Muscle of arm (tissue), 14 donors: ENCODE data around the gene ST3GAL4. TPM values are rescaled to one million over a fixed set of nuclear protein-coding genes. Genes with fewer than 3 reads are reported as not detected.
"Not testable (repeated sequence)": the region's sequence is repeated elsewhere in the genome, so short reads cannot be mapped to it uniquely, and the experiment has no call there.

ENCODE experiments used
- DNase-seq: peaks from one replicate; pipeline ENCODE4 v3.0.0-alpha.2; 2013
- long read RNA-seq, 11 donors: transcript quantifications; one replicate each; lab custom pipeline, GENCODE V29; 2026
- polyA plus RNA-seq, 12 donors: library from polyadenylated mRNA; unstranded; fragments of 120-200 nt; gene quantifications; one replicate each; pipeline ENCODE4 v1.2.1, GENCODE V29; 2013; ENCODE audit not compliant: insufficient read length in 12 of 12

ST3GAL4 gene, protein sequence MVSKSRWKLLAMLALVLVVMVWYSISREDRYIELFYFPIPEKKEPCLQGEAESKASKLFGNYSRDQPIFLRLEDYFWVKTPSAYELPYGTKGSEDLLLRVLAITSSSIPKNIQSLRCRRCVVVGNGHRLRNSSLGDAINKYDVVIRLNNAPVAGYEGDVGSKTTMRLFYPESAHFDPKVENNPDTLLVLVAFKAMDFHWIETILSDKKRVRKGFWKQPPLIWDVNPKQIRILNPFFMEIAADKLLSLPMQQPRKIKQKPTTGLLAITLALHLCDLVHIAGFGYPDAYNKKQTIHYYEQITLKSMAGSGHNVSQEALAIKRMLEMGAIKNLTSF
- 10 to 100 TPM in 11 of 12 donors, not detected in 1; 15.3 to 29.7 (median 25.2) TPM for polyA plus RNA-seq
- long read RNA-seq, donor 1, partial matches to known transcripts = 0 of 2 reads
- long read RNA-seq, donor 1, other reads (novel, unspliced or antisense) = 0 of 2 reads
- long read RNA-seq, donor 2, partial matches to known transcripts = 0 of 5 reads
- long read RNA-seq, donor 2, other reads (novel, unspliced or antisense) = 0 of 5 reads
- long read RNA-seq, donor 3, partial matches to known transcripts = 0 of 3 reads
- long read RNA-seq, donor 3, other reads (novel, unspliced or antisense) = 0 of 3 reads
- long read RNA-seq, donor 4, partial matches to known transcripts = 0 of 3 reads
- long read RNA-seq, donor 4, other reads (novel, unspliced or antisense) = 0 of 3 reads
- long read RNA-seq, donor 5 = 0 reads
- long read RNA-seq, donor 6, partial matches to known transcripts = 0 of 3 reads
- long read RNA-seq, donor 6, other reads (novel, unspliced or antisense) = 0 of 3 reads
- long read RNA-seq, donor 7, partial matches to known transcripts = 0 of 4 reads
- long read RNA-seq, donor 7, other reads (novel, unspliced or antisense) = 0 of 4 reads
- long read RNA-seq, donor 8, transcript ST3GAL4-204 (11 exons, 1,812 nt) = major isoform, 8 of 9 reads
- long read RNA-seq, donor 8, partial matches to known transcripts = 0 of 9 reads
- long read RNA-seq, donor 8, other reads (novel, unspliced or antisense) = 0 of 9 reads
- long read RNA-seq, donor 9, transcript ST3GAL4-204 (11 exons, 1,812 nt) = major isoform, 5 of 6 reads
- long read RNA-seq, donor 9, partial matches to known transcripts = 0 of 6 reads
- long read RNA-seq, donor 9, other reads (novel, unspliced or antisense) = 0 of 6 reads
- long read RNA-seq, donor 10, partial matches to known transcripts = 0 of 5 reads
- long read RNA-seq, donor 10, other reads (novel, unspliced or antisense) = 0 of 5 reads
- long read RNA-seq, donor 11, partial matches to known transcripts = 0 of 4 reads
- long read RNA-seq, donor 11, other reads (novel, unspliced or antisense) = 0 of 4 reads

DNA sequence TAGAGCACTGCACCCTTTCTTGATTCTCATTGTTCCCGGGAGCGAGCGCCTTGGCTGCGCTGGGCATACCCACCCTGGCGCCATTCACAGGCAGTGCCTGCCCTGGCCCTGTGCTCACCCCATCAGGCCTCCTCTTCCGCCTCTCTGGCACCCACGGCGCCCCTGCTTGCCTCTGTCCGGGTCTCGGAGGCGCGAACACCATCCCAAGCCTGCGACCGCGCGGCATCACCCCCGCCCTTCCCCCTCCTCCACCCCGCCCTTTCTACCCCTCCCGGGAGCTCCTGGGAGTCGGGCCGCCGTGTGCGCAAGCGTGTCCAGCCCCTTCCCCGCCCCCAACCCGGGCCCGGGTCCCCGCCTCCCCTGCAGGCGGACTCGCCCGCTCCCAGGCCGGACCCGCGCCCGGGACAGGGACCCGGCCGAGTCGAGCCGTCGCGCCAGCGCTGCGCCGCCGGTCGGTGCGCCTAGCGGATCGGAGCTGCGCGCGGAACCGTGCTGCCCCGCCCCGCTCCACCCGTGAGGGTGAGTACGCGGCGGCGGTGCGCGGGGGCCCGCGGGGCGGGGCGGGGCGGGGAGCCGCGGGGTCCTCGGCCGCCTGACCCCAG is at the start of gene ST3GAL4:
ST3GAL4 (plus strand) TSS at position 363 of the 602 bp plus-strand sequence. CDS start 50,470 bp downstream, outside the sequence.
- peak; percentile 78 for DNase-seq

DNA sequence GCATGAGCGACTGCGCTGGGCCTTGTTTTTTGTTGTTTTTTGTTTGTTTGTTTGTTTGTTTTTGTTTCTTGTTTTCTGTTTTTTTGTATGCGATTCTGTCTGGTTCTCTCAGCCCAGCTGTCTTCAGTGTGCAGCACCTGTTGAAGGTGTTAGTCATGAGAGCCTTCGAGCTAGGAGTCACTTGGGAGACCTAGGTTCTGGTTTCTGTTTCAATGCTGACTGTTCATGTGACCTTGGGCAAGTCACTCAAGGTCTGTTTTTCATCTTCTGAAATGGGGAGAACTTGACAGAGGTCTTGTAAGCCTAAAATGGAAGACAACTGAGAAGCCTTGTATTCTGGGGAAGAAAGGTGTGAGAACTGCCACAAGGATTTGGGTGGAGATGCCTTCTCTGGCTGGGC is 49.8 kb upstream of the ST3GAL4 start:
- DNase-seq = no peak

DNA sequence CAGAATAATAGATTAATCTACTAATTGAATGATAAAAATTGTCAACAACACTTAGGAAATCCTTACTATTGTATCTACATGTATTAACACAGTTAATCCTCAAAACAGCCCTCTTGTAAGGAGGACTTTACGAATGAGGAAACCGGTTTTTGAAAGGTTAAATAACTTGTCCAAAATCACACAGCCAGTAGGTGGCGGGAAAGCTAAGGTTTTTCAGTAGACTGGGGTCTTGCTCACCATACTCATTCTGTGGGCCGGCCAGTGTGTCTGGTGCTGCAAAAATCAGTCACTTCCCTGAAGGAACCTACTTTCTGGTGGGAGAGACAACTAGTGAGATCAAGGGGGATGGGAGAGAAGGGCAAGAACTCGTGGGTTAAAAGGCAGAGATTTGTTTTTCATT is 47.8 kb upstream of the ST3GAL4 start:
- DNase-seq = no peak

DNA sequence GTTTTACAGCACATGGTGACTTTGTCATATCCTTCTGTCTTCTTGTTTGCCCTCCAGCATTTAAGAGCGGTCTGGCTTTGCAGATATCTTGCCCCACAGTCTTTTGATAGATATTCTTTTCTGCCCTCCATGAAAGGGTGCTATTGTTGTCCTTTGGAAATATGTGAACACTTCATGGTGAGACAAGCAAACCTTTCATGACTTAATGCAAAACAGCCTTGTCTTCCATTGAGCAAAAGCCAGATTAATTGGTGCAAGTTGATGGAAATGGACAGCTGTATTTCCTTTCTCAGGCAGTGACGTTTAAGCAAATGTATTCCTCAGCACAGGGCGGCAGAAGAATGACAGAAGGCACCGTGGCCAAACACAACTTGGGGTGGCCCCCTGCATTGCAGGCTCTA is 47.2 kb upstream of the ST3GAL4 start:
- DNase-seq = no peak

DNA sequence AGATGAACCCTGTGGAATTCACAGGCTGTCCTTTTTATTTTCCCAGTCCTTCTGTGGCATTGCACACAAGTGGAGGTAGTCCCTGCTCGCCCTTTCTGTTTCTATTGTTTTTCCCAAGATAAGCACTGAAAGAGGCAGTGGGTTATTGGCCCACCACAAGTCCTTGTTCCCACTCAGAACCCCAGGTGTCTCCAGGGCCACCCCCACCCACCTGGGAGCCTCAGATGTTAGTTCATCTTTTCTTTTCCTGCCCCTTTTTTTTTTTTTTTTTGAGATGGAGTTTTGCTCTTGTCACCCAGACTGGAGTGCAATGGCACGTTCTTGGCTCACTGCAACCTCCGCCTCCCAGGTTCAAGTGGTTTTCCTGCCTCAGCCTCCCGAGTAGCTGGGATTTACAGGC is 46.7 kb upstream of the ST3GAL4 start:
- not testable (repeated sequence) for DNase-seq

DNA sequence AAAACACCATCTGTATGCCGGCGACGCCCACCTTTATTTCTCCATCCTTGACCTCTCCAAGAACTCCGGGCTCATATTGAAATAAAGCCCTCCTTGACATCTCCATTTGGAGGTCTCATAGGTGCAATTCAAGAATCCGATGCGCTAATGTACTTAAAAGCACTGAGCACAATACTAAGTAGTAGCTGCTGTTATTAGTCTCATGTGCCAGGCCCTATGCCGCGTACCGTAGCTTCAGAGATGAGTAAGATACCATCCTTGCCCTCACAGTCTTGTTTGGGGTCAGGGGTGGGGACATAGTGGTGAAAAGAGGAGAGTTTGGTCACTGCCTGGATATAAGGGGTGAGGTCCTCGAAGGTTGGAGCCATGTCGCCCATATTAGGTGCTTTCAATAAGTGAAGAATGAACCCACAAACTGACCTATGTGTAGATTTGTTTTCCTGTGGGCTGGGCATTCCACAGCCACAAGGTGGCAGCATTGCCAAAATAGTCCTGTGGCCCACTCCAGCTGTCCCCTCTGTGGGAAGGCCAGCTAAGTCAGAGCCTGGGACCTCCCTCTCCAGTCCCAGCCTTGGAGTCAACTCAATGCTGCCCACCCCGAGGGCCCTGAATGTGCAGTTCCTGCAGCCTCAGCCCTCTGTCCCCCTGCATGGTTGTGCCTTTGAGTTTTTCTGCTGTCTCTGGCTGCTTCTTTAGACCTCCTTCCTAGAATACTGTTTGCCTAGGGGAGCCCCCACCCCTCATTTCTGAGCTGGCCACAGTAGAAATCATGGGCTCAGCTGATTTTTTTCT is 45.1 kb upstream of the ST3GAL4 start:
- peak; percentile 81 for DNase-seq

DNA sequence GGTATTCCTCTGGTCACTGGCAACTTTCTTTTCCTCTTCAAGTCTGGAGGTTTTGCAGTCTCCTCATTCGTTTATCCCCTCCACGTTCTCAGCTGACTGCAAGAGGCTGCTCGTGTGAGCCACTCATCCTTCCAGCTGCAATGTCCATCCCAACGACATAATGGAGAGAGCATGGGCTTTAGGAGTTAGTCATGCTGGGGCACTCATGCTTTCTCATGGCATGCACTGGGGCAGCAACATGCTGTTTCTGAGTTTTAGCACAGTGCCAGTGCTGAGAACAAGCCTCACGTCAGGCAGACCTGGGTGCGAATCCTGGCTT is 44.5 kb upstream of the ST3GAL4 start:
- no peak for DNase-seq

DNA sequence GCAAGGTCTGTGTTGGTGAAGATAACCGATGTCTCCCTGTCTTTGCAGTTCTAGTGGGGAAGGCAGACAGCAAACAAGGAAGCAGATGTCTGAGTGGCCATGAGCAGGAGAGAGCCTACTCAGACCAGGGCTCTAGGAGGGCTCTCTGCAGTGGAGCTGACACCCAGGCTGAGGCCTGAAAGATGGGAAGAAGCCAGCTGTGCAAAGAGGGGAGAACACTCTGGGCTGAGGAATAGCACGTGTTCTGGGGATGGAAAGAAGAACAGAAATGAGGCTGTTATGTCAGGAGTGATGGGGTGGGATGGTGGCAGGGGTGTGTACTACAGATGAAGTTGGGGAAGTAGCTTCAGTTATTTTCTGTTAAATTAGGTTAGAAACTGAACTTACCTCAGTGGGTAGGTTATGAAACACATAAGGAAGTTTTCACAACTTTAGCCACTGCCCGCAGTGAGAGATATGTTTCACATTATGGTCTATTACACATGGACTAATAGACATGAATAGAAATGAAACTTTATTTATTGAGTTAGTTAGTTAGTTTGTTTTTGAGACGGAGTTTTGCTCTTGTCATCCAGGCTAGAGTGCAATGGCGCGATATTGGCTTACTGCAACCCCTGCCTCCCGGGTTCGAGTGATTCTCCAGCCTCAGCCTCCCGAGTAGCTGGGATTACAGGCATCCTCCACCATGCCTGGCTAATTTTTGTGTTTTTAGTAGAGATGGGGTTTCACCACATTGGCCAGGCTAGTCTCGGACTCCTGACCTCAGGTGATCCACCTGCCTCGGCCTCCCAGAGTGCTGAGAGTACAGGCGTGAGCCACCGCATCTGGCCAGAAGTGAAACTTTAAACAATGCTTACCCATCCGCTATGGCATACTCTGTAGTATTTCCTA is 43.8 kb upstream of the ST3GAL4 start:
- DNase-seq = no peak

DNA sequence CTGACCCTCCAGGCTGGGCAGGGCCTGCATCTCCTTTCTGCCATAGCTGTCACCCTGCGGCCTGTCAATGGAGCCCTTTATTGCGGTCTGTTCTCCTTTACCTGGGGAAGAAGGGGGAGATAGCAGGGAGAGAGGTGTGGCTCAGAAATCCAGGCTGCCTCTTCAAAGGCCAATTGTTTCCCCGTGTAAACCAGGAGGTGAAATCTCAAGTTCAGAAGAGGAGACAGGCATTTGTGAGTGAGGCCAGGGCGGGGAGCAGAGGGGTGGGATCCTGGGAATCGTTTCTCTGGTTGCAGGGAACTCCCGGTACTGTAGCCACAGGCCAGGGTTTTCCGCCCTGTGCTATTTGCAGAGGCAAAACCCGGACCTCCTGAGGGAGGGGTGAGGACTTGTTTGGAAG is 42.5 kb upstream of the ST3GAL4 start:
- DNase-seq = no peak

DNA sequence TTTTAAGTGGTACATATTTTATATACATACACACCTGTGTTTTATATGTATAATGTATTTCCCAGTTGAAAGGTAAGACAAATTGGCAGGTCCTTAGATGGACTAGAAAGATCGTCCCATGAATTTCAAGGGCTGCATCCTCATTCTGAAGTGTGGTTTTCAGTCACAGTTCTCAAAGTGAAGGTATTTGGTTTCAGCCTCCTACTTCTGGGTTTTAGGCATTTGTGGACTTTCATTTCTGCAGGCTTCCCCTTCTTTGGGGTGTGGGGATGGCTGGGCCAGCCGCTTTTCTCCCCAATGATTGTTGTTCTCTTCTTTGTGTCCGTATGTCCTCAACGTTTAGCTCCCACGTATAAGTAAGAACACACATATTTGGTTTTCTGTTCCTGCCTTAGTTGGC is 41.7 kb upstream of the ST3GAL4 start:
- DNase-seq = no peak

DNA sequence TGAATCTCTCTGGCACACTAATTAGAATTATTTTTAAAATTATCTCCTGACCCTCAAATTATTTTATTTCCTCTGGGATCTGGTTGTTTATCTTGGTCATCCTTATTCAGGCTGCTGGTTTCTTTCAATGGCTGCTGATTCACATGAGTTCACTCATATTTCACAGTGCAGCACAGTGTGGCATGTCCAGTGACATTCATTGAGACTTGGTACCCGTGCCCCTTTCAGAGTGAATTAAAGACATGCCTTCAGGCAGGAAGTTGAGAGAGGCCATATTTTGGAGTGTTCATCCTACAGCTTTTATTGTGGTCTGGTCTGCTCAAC is 38.1 kb upstream of the ST3GAL4 start:
- no peak for DNase-seq

DNA sequence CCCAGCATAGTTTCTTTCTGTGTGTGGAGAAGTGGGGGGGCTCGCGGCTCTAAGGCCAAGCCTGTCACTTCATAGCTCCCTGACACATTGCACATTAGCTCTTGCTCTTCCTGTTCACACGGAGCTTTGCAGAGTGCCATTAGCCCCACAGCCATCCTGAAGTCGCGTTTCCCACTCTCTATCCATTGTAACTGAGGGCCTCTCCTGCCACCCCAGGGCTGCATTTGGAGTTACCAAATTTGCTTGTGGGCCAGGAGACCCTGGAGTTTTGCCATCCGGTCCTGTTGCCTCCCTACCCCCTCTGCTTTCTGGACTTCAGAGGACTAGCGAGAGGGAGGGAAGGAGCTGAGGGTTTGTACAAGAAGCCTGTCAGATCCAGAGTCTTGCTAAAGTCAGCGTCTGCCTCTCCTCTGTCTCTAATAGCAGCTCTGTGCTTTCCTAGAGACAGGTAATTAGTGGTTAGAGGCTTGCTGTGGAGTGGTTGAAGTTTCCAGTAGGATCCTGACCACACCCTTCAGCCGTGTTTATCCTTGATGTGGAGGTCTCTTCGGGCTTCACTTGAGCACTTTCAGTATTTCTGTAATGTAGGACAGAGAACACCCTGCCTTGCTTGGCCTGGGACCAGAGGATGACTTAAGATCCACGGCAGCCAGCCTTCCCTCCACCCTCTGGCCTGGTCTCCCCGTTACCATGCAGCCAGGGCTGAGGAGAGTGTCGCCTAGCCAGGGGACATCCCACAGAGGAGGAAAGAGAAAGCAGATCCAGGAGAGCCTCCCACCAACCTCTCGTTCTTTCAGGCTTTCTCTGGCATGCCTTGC is 37.5 kb upstream of the ST3GAL4 start:
- DNase-seq = peak; percentile 90

DNA sequence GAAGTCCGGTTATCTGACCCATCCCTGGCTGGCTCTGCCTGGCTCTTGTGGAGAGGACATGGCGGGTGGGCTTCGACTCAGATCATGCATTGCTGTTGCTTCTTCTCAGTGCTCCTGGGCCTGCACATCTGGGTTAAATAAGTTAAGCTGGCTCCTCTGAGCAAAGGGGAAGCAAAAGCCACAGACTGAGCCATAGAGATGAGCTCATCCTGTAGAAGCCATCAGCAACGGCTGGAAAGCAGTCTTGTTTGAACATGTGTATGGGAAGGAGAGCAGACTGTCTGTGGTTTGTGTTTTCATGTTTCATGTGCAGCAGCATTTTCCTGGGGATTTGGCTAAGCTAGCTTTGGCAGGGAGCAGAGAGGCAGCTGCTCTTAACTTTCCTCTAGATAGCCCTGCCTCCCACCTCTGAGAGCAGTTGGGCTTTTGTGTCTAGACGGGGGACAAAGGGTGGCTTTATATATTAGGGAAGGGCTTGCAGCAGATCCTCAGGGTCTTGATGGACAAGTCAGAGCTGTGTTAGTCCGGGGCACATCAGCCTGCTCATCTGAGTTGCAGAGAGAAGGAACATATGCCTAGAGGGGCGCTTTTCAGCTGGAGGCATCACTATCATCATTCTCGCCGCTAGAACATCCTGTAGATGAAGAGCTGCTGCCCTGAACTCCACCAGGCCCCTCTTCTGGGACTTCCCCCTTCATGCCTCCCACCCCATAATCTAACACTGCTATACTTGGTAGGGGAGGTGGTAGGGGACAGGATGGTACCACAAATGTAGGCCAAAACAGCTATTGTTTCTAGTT is 36.7 kb upstream of the ST3GAL4 start:
- peak; percentile 93 for DNase-seq

DNA sequence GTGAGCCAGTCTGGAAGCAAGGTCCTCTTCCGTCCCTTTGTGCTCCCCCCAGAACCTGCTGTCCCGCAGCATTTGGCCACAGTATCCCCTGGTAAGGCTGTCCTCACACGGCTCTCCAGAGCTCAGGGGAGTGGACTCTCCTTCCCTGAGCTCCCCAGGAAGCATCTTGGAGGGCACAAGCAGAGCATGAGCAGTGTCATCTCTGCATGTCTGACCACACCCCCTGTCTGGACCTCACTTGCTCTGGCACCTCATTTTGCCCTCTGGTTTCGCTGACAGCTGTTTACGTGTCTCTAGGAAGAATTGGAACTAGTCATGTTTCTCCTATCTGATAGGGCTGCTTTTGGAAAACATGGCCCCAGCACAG is 36.1 kb upstream of the ST3GAL4 start:
- no peak for DNase-seq

DNA sequence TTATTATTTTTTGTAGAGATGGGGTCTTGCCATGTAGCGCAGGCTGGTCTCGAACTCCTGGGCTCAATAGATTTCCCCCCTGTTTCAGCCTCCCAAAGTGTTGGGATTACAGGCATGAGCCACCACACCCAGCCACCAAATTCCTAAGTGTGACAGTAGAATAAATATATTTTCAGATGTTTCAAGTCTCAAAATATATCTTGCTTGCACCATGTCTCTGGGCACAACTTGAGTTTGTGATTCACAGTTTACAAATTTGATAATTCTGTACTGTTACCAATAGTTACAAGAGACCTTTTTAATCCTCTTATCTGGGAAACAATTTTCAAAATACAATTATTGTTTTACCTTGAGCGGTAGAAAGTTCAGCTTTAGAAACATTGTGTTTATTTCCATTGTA is 32.5 kb upstream of the ST3GAL4 start:
- DNase-seq = no peak

DNA sequence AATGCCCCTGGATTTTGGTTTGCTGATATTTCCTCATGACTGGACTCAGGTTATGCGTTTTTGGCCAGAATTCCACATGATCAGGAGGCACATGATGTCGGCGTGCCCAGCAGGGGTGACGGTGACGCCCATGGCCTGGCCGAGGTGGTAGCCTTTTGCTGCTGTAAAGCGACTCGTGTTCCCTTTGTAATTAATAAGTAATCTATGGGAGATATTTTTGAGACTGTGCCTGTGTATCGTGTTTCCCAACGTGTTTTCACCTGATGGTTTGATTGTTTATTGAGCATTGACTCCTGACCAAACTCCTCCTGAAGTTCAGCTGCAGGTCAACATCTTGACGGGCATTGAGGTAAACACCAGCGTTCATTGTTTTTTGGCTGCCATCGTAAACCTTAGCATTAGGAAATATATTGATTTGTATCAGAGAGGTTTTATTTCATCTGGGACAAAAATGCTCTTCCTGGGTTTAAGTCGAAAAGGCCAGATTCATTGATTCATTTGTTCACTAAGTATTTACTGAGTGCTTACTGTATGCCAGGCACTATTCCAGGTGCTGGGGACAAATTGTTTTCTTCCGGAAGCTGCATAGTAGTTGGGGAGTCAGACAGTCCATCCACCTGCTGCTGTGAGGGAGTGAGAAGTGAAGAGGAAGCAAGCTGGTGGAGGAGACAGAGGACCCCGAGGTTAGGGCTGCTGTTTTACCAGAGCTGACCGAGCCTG is 28.0 kb upstream of the ST3GAL4 start:
- DNase-seq = no peak

DNA sequence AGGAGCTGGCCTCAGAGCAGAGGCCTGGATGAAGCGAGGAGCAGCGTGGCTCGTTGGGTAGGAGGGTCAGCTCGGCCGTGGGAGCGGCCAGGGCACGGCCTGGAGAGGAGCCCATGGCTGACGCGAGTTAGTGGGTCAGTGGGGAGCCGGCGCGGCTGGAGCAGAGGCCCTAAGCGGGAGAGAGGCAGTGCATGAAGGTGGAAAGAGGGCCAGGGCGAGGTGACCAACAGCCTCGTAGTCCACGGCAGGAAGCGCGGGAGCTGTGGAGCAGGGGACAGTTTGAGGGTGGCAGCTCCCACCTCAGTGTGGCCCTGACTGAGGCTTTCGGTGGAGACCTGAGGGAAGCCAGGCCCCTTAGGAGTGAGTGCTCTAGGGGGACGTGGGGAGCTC is 27.5 kb upstream of the ST3GAL4 start:
- DNase-seq = no peak
